GM12864 (cell line): ENCODE results near the gene DPYSL5.

Experiments
- DNase-seq: peaks from one replicate; pipeline ENCODE4 v3.0.0-alpha.2; 2011; ENCODE audit warnings: low read depth
- H3K4me3 ChIP-seq: 2 replicates; pipeline ENCODE4 v1.5.1; 2011; ENCODE audit warnings: mild to moderate bottlenecking, low read depth, low read length, control low read depth
- TF ChIP-seq, protein P1 (sequence below): IDR thresholded peaks from 2 replicates; pipeline ENCODE4 v1.5.1; 2011; ENCODE audit warnings: low read depth, mild to moderate bottlenecking, moderate library complexity, low read length, control low read depth, inconsistent platforms; ENCODE audit errors: missing control alignments

The DPYSL5 gene

DNA sequence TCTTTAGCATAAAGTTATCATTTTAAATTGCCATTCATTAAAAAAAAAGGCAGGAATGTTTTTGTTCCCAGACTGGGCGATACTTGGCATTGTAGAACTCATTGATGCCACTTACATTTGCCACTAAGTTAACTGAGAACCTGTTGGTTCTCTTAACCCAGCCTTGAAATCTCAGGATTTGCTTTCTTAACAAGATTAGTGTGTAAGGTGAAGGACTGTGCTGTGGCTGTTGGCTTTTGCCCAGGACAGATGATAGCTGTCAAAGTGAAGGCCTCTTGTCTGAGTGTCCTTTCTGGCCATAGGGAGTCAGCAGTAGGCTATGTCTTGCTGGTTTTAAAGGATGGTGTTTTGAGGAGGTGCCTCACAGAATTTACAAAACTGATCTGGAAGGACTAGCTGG lies 2.6 kb downstream of the DPYSL5 start:
- no peak overlapping the region for H3K4me3 ChIP-seq
- TF ChIP-seq, protein P1, sequence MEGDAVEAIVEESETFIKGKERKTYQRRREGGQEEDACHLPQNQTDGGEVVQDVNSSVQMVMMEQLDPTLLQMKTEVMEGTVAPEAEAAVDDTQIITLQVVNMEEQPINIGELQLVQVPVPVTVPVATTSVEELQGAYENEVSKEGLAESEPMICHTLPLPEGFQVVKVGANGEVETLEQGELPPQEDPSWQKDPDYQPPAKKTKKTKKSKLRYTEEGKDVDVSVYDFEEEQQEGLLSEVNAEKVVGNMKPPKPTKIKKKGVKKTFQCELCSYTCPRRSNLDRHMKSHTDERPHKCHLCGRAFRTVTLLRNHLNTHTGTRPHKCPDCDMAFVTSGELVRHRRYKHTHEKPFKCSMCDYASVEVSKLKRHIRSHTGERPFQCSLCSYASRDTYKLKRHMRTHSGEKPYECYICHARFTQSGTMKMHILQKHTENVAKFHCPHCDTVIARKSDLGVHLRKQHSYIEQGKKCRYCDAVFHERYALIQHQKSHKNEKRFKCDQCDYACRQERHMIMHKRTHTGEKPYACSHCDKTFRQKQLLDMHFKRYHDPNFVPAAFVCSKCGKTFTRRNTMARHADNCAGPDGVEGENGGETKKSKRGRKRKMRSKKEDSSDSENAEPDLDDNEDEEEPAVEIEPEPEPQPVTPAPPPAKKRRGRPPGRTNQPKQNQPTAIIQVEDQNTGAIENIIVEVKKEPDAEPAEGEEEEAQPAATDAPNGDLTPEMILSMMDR, result no peak
- DNase-seq, result no peak

DNA sequence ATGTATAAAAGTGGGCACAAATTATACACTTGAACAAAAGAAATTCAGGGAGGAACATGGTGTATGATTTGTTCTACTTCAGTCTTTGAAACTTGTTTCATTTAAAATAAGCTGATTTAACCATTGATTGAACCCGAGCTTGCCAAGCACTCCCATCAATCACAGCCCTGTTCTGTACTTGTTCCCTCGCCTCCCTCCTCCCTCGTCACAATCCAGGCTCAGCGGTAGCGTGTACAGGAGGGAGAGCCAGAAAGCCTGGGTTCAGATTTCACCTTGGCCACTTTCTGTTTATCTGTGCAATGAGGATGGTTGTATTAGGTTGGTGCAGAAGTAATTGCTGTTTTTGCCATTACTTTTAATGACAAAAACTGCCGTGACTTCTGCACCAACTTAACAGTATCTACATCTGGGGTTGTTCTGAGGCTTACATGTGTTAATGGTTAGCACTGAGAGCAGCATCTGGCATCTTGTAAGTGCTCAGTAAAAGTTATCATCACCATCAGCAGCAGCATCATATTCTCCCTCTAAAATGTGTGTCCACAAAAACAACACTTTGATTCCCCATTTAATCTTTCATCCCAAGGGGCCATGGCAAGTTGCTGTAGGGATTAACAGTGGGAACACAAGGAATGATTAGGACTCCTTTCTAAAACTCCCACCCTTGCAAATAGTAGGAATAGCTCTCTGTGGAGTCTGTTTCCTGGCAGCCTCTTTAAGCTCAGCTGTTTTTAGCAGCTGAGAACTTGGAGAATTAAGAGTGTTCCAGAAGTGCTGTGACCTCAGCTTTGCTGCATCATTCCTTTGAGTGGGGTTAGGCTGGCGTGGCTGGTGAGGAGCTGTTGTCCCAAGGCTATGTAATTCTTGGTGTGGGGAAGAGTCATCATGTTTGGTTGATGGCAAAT lies 4.7 kb downstream of the DPYSL5 start:
- H3K4me3 ChIP-seq, result no peak overlapping the region
- no peak for DNase-seq
- TF ChIP-seq, protein P1, result no peak

DNA sequence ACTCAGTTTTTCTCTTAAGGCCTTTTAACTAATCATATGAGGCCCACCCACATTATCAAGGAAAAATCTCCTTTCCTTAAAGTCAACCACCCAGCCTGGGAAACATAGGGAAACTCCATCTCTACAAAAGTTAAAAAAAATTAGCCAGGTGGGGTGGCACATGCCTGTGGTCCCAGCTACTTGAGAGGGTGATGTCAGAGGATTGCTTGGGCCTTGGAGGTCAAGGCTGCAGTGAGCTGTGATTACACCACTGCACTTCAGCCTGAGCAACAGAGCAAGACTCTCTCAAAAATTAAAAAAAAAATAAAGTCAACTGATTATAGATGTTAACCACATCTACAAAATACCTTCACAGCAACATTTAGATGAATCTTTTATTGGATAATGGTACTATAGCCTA lies 5.8 kb downstream of the DPYSL5 start:
- no peak overlapping the region for H3K4me3 ChIP-seq
- TF ChIP-seq, protein P1, result no peak
- no peak for DNase-seq

GRCh38 chr2:26854283-26854827 lies 6.4 kb downstream of the DPYSL5 start:
- TF ChIP-seq, protein P1, result no peak
- DNase-seq, result no peak

DNA sequence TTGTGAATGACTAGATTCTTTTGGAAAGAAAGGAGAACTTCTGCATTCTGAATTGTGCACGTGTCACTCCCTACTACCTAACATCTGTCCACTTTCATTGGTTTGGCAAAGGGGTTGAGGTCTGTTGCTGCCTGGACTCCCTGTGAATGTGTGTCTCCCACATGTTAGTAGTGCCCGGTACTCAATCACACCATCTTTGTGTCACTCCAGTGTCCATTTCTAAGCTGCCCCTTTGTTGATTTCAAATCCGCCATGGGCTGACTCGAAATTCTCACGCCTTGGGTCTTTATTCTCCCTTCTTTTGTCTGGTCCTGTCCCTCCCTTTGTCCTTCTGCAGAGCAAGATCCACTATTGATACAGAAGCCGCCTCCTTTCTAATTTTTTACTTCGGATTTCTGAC lies 7.5 kb downstream of the DPYSL5 start:
- TF ChIP-seq, protein P1, result no peak
- H3K4me3 ChIP-seq, result no peak overlapping the region
- no peak for DNase-seq

More at GRCh38 chr2:26854283-26854827, 6.4 kb downstream of the DPYSL5 start:
- H3K4me3 ChIP-seq, result no peak overlapping the region

DNA sequence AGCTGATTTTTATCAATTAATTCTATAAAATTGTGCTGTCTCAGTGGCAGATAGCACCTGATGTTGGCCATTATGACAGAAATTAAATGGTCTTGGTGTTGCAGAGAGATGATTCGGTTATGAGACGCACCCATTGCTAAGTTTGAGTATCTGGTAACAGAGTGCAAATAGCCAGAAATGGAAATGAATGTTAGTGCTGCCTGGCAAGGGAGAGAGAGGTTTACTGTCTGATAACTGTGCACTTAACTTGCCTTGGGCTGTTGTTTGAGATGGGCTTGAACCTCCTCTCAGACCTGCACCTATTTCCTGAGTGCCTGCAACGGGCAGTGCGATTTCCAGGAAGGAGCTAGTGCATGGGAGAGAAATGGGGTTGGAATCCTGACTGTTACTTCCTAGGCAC lies 11.7 kb downstream of the DPYSL5 start:
- TF ChIP-seq, protein P1, result no peak
- no peak overlapping the region for H3K4me3 ChIP-seq
- no peak for DNase-seq
